Stimulated activated memory B cell treated with anti-CD40 and anti-IgM and Interleukin-4, amounts not matched to agents 10 μg/mL and 1 μg/mL and 100 μg/mL, for 72 hours (primary cell): ENCODE results near the gene PLPPR1.
"Not testable (repeated sequence)": the region's sequence is repeated elsewhere in the genome, so short reads cannot be mapped to it uniquely, and the experiment has no call there.

Source experiments
- ATAC-seq: fragments of 150-1000 bp; cut with Tn5 transposase; 2 replicates; pipeline ENCODE4 v1.10.0; 2021
- H3K27ac Mint-ChIP-seq: one replicate; pipeline ENCODE4 v1.8.0; 2022; ENCODE audit warnings: mild to moderate bottlenecking, mixed read lengths
- H3K27me3 Mint-ChIP-seq: one replicate; pipeline ENCODE4 v1.8.0; 2022; ENCODE audit warnings: mixed read lengths
- H3K36me3 Mint-ChIP-seq: one replicate; pipeline ENCODE4 v1.8.0; 2022; ENCODE audit warnings: mixed read lengths
- H3K4me1 Mint-ChIP-seq: one replicate; pipeline ENCODE4 v1.8.0; 2022; ENCODE audit warnings: mixed read lengths
- H3K4me3 Mint-ChIP-seq: one replicate; pipeline ENCODE4 v1.8.0; 2022; ENCODE audit warnings: mild to moderate bottlenecking, moderate library complexity, mixed read lengths
- H3K9me3 Mint-ChIP-seq: one replicate; pipeline ENCODE4 v1.8.0; 2022; ENCODE audit warnings: mixed read lengths

The PLPPR1 gene

GRCh38 chr9:101030086-101030391, 1.5 kb downstream of the PLPPR1 start:
- Mint-ChIP-seq H3K4me3 (no peak overlapping the region), H3K27me3 (peaks cover 46% of the 10 kb centered on the region), H3K4me1 (no peaks in the 10 kb centered on the region), H3K9me3 (no peaks in the 10 kb centered on the region), H3K36me3 (no peaks in the 10 kb centered on the region), H3K27ac (no peak overlapping the region)
- ATAC-seq = no peak

- H3K36me3 Mint-ChIP-seq = no peaks in the 10 kb centered on the region
- H3K4me1 Mint-ChIP-seq = no peaks in the 10 kb centered on the region
- no peak overlapping the region for H3K27ac Mint-ChIP-seq
- H3K4me3 Mint-ChIP-seq = no peak overlapping the region
- peaks cover 35% of the 10 kb centered on the region for H3K27me3 Mint-ChIP-seq
- ATAC-seq = no peak
- no peaks in the 10 kb centered on the region for H3K9me3 Mint-ChIP-seq
These were observed 3.9 kb downstream of the PLPPR1 start for GRCh38 chr9:101032426-101032825.

- peaks cover 18% of the 10 kb centered on the region for H3K27me3 Mint-ChIP-seq
- no peaks in the 10 kb centered on the region for H3K9me3 Mint-ChIP-seq
- H3K27ac Mint-ChIP-seq = no peak overlapping the region
- H3K36me3 Mint-ChIP-seq = no peaks in the 10 kb centered on the region
- ATAC-seq = no peak
- no peaks in the 10 kb centered on the region for H3K4me1 Mint-ChIP-seq
- H3K4me3 Mint-ChIP-seq = no peak overlapping the region
These were observed 5.7 kb downstream of the PLPPR1 start for GRCh38 chr9:101034222-101034621.

- ATAC-seq = no peak
- Mint-ChIP-seq H3K4me3 (no peak overlapping the region), H3K27ac (no peak overlapping the region), H3K9me3 (no peaks in the 10 kb centered on the region), H3K36me3 (no peaks in the 10 kb centered on the region), H3K4me1 (no peaks in the 10 kb centered on the region), H3K27me3 (peaks cover 9% of the 10 kb centered on the region)
These were observed 6.6 kb downstream of the PLPPR1 start for GRCh38 chr9:101035098-101035497.

- H3K36me3 Mint-ChIP-seq = no peaks in the 10 kb centered on the region
- no peak overlapping the region for H3K27ac Mint-ChIP-seq
- no peaks in the 10 kb centered on the region for H3K9me3 Mint-ChIP-seq
- no peak overlapping the region for H3K4me3 Mint-ChIP-seq
- no peak for ATAC-seq
- H3K27me3 Mint-ChIP-seq = no peaks in the 10 kb centered on the region
- no peaks in the 10 kb centered on the region for H3K4me1 Mint-ChIP-seq
These were observed 8.9 kb downstream of the PLPPR1 start for GRCh38 chr9:101037430-101037829.

GRCh38 chr9:101038488-101038887, 10.0 kb downstream of the PLPPR1 start:
- no peaks in the 10 kb centered on the region for H3K36me3 Mint-ChIP-seq
- no peak overlapping the region for H3K4me3 Mint-ChIP-seq
- H3K4me1 Mint-ChIP-seq = no peaks in the 10 kb centered on the region
- no peak overlapping the region for H3K27ac Mint-ChIP-seq
- ATAC-seq = no peak
- no peaks in the 10 kb centered on the region for H3K9me3 Mint-ChIP-seq
- no peaks in the 10 kb centered on the region for H3K27me3 Mint-ChIP-seq

- H3K9me3 Mint-ChIP-seq, H3K4me1 Mint-ChIP-seq, ATAC-seq, H3K36me3 Mint-ChIP-seq, H3K27me3 Mint-ChIP-seq, H3K4me3 Mint-ChIP-seq, H3K27ac Mint-ChIP-seq: not testable (repeated sequence)
These were observed 11.1 kb downstream of the PLPPR1 start for GRCh38 chr9:101039581-101039980.

GRCh38 chr9:101047848-101048397, 19.4 kb downstream of the PLPPR1 start:
- Mint-ChIP-seq H3K27me3 (no peaks in the 10 kb centered on the region), H3K4me1 (no peaks in the 10 kb centered on the region), H3K9me3 (peaks cover 3% of the 10 kb centered on the region), H3K4me3 (no peak overlapping the region), H3K36me3 (no peaks in the 10 kb centered on the region), H3K27ac (no peak overlapping the region)
- no peak for ATAC-seq

- Mint-ChIP-seq H3K4me3 (no peak overlapping the region), H3K27ac (no peak overlapping the region), H3K4me1 (no peaks in the 10 kb centered on the region), H3K27me3 (no peaks in the 10 kb centered on the region), H3K9me3 (peaks cover 6% of the 10 kb centered on the region), H3K36me3 (no peaks in the 10 kb centered on the region)
- ATAC-seq = no peak
These were observed 22.1 kb downstream of the PLPPR1 start for GRCh38 chr9:101050650-101051049.

- H3K9me3 Mint-ChIP-seq = peaks cover 6% of the 10 kb centered on the region
- H3K4me1 Mint-ChIP-seq = no peaks in the 10 kb centered on the region
- no peak for ATAC-seq
- H3K27me3 Mint-ChIP-seq = no peaks in the 10 kb centered on the region
- no peaks in the 10 kb centered on the region for H3K36me3 Mint-ChIP-seq
- H3K4me3 Mint-ChIP-seq = no peak overlapping the region
- no peak overlapping the region for H3K27ac Mint-ChIP-seq
These were observed 26.1 kb downstream of the PLPPR1 start for GRCh38 chr9:101054657-101055056.

GRCh38 chr9:101055516-101055915, 27.0 kb downstream of the PLPPR1 start:
- H3K27ac Mint-ChIP-seq = no peak overlapping the region
- no peaks in the 10 kb centered on the region for H3K36me3 Mint-ChIP-seq
- peaks cover 6% of the 10 kb centered on the region for H3K9me3 Mint-ChIP-seq
- no peak for ATAC-seq
- no peaks in the 10 kb centered on the region for H3K4me1 Mint-ChIP-seq
- H3K4me3 Mint-ChIP-seq = no peak overlapping the region
- H3K27me3 Mint-ChIP-seq = no peaks in the 10 kb centered on the region

GRCh38 chr9:101062686-101063085, 34.2 kb downstream of the PLPPR1 start:
- ATAC-seq = no peak
- Mint-ChIP-seq H3K27me3 (no peaks in the 10 kb centered on the region), H3K27ac (no peak overlapping the region), H3K36me3 (no peaks in the 10 kb centered on the region), H3K9me3 (no peaks in the 10 kb centered on the region), H3K4me1 (no peaks in the 10 kb centered on the region), H3K4me3 (no peak overlapping the region)

GRCh38 chr9:101063192-101063591, 34.7 kb downstream of the PLPPR1 start:
- no peak for ATAC-seq
- H3K27ac Mint-ChIP-seq = no peak overlapping the region
- H3K4me1 Mint-ChIP-seq = no peaks in the 10 kb centered on the region
- no peaks in the 10 kb centered on the region for H3K36me3 Mint-ChIP-seq
- H3K4me3 Mint-ChIP-seq = no peak overlapping the region
- H3K9me3 Mint-ChIP-seq = no peaks in the 10 kb centered on the region
- H3K27me3 Mint-ChIP-seq = no peaks in the 10 kb centered on the region

- Mint-ChIP-seq H3K9me3 (no peaks in the 10 kb centered on the region), H3K4me1 (no peaks in the 10 kb centered on the region), H3K36me3 (no peaks in the 10 kb centered on the region), H3K27me3 (no peaks in the 10 kb centered on the region), H3K4me3 (no peak overlapping the region), H3K27ac (no peak overlapping the region)
- no peak for ATAC-seq
These were observed 35.7 kb downstream of the PLPPR1 start for GRCh38 chr9:101064206-101064605.

GRCh38 chr9:101065930-101066329, 37.4 kb downstream of the PLPPR1 start:
- Mint-ChIP-seq H3K36me3 (no peaks in the 10 kb centered on the region), H3K4me1 (no peaks in the 10 kb centered on the region), H3K27me3 (no peaks in the 10 kb centered on the region), H3K9me3 (no peaks in the 10 kb centered on the region), H3K27ac (no peak overlapping the region), H3K4me3 (no peak overlapping the region)
- ATAC-seq = no peak

GRCh38 chr9:101068696-101069095, 40.2 kb downstream of the PLPPR1 start:
- H3K9me3 Mint-ChIP-seq = no peaks in the 10 kb centered on the region
- ATAC-seq = no peak
- no peaks in the 10 kb centered on the region for H3K36me3 Mint-ChIP-seq
- no peaks in the 10 kb centered on the region for H3K27me3 Mint-ChIP-seq
- H3K4me1 Mint-ChIP-seq = no peaks in the 10 kb centered on the region
- no peak overlapping the region for H3K27ac Mint-ChIP-seq
- no peak overlapping the region for H3K4me3 Mint-ChIP-seq

GRCh38 chr9:101072259-101072658, 43.7 kb downstream of the PLPPR1 start:
- Mint-ChIP-seq H3K4me1 (no peaks in the 10 kb centered on the region), H3K27ac (no peak overlapping the region), H3K36me3 (no peaks in the 10 kb centered on the region)

More at GRCh38 chr9:101072259-101072658, 43.7 kb downstream of the PLPPR1 start:
- H3K27me3 Mint-ChIP-seq = no peaks in the 10 kb centered on the region
- no peak for ATAC-seq
- no peak overlapping the region for H3K4me3 Mint-ChIP-seq
- H3K9me3 Mint-ChIP-seq = no peaks in the 10 kb centered on the region
